GM12864 (cell line): Measurements from ENCODE around the gene WHRN.
A peak's percentile ranks its signal among the peaks of the same experiment; 100 is the strongest.

ENCODE experiments used
- DNase-seq: peaks from one replicate; pipeline ENCODE4 v3.0.0-alpha.2; 2011; ENCODE audit warnings: low read depth
- H3K4me3 ChIP-seq: 2 replicates; pipeline ENCODE4 v1.5.1; 2011; ENCODE audit warnings: mild to moderate bottlenecking, low read depth, low read length, control low read depth
- TF ChIP-seq, protein P1 (sequence below): IDR thresholded peaks from 2 replicates; pipeline ENCODE4 v1.5.1; 2011; ENCODE audit warnings: low read depth, mild to moderate bottlenecking, moderate library complexity, low read length, control low read depth, inconsistent platforms; ENCODE audit errors: missing control alignments

WHRN gene

GRCh38 chr9:114505187-114506081 lies at the start of gene WHRN:
WHRN (minus strand) TSS chr9:114505473; CDS start chr9:114504801, 672 bp downstream.
- peak within 1 kb of the TSS; percentile 50 for H3K4me3 ChIP-seq
- DNase-seq = no peak
- TF ChIP-seq, protein P1, sequence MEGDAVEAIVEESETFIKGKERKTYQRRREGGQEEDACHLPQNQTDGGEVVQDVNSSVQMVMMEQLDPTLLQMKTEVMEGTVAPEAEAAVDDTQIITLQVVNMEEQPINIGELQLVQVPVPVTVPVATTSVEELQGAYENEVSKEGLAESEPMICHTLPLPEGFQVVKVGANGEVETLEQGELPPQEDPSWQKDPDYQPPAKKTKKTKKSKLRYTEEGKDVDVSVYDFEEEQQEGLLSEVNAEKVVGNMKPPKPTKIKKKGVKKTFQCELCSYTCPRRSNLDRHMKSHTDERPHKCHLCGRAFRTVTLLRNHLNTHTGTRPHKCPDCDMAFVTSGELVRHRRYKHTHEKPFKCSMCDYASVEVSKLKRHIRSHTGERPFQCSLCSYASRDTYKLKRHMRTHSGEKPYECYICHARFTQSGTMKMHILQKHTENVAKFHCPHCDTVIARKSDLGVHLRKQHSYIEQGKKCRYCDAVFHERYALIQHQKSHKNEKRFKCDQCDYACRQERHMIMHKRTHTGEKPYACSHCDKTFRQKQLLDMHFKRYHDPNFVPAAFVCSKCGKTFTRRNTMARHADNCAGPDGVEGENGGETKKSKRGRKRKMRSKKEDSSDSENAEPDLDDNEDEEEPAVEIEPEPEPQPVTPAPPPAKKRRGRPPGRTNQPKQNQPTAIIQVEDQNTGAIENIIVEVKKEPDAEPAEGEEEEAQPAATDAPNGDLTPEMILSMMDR = no peak

GRCh38 chr9:114553202-114553601 lies 47.9 kb upstream of the WHRN start:
- DNase-seq = no peak
- no peak overlapping the region for H3K4me3 ChIP-seq
- TF ChIP-seq, protein P1 = no peak

DNA sequence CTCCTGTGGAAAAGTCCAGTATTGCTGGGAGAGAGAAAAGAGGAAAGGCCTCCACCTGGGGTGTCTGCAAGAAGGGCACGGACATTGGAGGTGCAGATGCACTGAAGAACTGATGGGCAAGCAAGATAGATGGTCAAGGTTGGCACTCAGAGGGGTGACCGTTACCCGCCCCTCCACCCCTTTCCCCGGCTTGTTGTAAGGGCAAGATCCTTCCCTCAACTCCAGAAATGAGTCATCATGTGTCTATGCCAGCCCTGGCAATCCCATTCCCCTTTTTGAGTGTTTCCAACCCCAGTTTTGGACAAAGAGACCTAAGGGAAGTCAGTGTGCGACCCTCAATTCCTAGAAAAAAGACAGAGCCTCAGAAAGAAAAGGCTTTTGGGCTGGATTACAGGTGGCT lies 47.4 kb upstream of the WHRN start:
- no peak for DNase-seq
- TF ChIP-seq, protein P1 = no peak
- no peak overlapping the region for H3K4me3 ChIP-seq

DNA sequence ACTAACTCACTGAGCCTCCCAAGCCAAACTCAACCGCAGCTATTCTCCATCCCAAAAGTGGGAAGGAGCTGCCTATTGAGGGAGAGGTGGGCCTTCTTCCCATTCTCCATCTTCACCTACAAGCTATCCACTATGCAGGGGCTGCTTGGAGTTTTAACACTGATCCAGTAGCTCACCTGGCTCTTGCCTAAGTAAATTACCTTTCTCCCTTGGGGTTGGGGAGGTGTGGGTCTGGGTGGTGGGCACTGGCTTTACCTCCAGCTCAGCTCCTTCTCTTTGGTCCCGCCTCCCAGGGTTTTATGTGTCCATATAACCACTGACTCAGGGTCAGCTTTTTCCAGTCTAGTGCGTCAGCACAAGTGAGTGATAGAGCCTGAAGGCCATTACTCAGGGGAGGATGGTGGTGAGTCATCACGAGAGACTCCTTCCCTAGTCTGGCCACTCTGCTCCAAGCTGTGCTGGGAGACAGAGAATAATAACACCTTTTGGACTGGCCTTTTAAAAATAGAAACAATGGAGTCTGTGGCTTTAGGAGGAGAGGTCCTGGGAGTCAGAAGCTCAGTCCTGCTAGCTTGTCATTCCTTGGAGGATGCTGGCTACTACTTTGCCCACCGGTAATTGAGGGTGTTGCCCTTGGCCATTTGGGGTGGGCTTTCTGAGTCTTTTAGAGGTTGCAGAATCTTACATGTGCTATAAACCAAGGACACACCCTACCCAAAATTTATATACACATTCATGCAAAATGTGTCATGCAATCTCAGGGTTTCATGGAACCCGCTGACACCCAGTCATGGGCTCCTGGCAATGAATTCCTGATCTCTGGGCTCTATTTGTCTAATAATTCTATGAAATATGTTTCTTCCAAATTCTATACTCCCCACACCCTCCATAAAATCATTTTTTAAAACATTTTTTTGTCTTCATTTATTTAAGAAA lies 46.7 kb upstream of the WHRN start:
- TF ChIP-seq, protein P1 = no peak
- DNase-seq = no peak
- H3K4me3 ChIP-seq = no peak overlapping the region

DNA sequence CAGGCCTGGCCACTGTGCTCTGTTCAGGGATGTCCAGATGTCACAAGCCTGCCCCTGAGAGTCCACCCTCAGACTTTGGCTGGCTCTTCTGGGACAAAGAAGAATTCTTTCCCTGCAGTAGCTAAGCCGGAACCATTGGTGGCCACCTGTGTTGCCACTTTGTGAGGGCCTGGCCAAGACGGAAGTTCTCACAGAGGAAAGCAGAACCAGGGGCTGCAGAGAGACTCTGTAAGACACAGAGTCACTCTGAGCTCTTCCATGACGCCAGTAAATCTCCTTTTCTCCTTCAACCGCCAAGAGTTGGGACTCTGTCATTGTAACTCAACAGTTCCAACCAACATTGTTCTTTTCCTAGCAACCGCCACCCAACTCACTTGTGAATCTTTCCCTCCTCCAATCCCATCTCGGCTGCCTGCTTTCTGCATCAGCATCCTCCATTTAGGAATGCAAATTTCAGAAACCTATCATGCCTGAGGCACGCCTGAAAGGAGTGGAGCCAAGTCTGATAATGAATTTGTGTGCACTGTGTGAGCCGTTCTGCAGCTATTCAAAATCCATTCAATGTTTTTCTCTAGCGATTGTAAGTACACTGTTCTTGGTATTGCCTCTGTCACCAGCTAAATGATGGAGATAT lies 44.5 kb upstream of the WHRN start:
- DNase-seq = no peak
- TF ChIP-seq, protein P1 = no peak
- no peak overlapping the region for H3K4me3 ChIP-seq

GRCh38 chr9:114546851-114547250 lies 41.6 kb upstream of the WHRN start:
- no peak for DNase-seq
- TF ChIP-seq, protein P1 = no peak
- H3K4me3 ChIP-seq = no peak overlapping the region
